ENCODE measurements around the gene NDEL1. TPM values are rescaled to one million over a fixed set of nuclear protein-coding genes. Genes with fewer than 3 reads are reported as not detected.

The NDEL1 gene
- total RNA-seq, 1 experiment from 2014 or later = 40.5 TPM

GRCh38 chr17:8447799-8448198, 12.1 kb downstream of the NDEL1 start:
- no peaks in the 10 kb centered on the region for H3K4me1 Mint-ChIP-seq (ENCODE audit: low read depth, unreplicated experiment)
- intact Hi-C loops (cut with micrococcal nuclease; ENCODE audit: unreplicated experiment) = no loop called here
- CTCF ChIA-PET = no interaction called here
- no TSS peak for BruUV-seq (replicated peaks)
- DNase-seq = no peak
- no peaks in the 10 kb centered on the region for H3K27me3 Mint-ChIP-seq (ENCODE audit: unreplicated experiment)
- no peak for TF ChIP-seq CTCF (IDR thresholded peaks at IDR 0.05; ENCODE audit: unreplicated experiment)
- H3K27ac Mint-ChIP-seq (ENCODE audit: unreplicated experiment) = no peak overlapping the region
- H3K4me3 Mint-ChIP-seq (ENCODE audit: low read depth, unreplicated experiment) = no peak overlapping the region
- H3K36me3 Mint-ChIP-seq (ENCODE audit: insufficient read depth, unreplicated experiment) = peaks cover 10% of the 10 kb centered on the region
- no peaks in the 10 kb centered on the region for H3K9me3 Mint-ChIP-seq (ENCODE audit: low read depth, unreplicated experiment)

GRCh38 chr17:8448310-8448709, 12.6 kb downstream of the NDEL1 start:
- no TSS peak for BruUV-seq (replicated peaks)
- H3K4me3 Mint-ChIP-seq (ENCODE audit: low read depth, unreplicated experiment) = no peak overlapping the region
- TF ChIP-seq CTCF (IDR thresholded peaks at IDR 0.05; ENCODE audit: unreplicated experiment) = no peak
- no peaks in the 10 kb centered on the region for H3K9me3 Mint-ChIP-seq (ENCODE audit: low read depth, unreplicated experiment)
- H3K27me3 Mint-ChIP-seq (ENCODE audit: unreplicated experiment) = no peaks in the 10 kb centered on the region
- H3K36me3 Mint-ChIP-seq (ENCODE audit: insufficient read depth, unreplicated experiment) = peaks cover 10% of the 10 kb centered on the region
- intact Hi-C loops (cut with micrococcal nuclease; ENCODE audit: unreplicated experiment) = no loop called here
- H3K27ac Mint-ChIP-seq (ENCODE audit: unreplicated experiment) = no peak overlapping the region
- no peak for DNase-seq
- no peaks in the 10 kb centered on the region for H3K4me1 Mint-ChIP-seq (ENCODE audit: low read depth, unreplicated experiment)
- CTCF ChIA-PET = no interaction called here

GRCh38 chr17:8451933-8452614, 16.4 kb downstream of the NDEL1 start:
- intact Hi-C loops (cut with micrococcal nuclease; ENCODE audit: unreplicated experiment) = no loop called here
- CTCF ChIA-PET = no interaction called here
- BruUV-seq (replicated peaks) = no TSS peak
- Mint-ChIP-seq H3K9me3 (ENCODE audit: low read depth, unreplicated experiment) (no peaks in the 10 kb centered on the region), H3K27me3 (ENCODE audit: unreplicated experiment) (no peaks in the 10 kb centered on the region), H3K27ac (ENCODE audit: unreplicated experiment) (no peak overlapping the region), H3K36me3 (ENCODE audit: insufficient read depth, unreplicated experiment) (peaks cover 24% of the 10 kb centered on the region), H3K4me1 (ENCODE audit: low read depth, unreplicated experiment) (no peaks in the 10 kb centered on the region), H3K4me3 (ENCODE audit: low read depth, unreplicated experiment) (no peak overlapping the region)
- DNase-seq = no peak
- TF ChIP-seq CTCF (IDR thresholded peaks at IDR 0.05; ENCODE audit: unreplicated experiment) = no peak

GRCh38 chr17:8453326-8453725, 17.6 kb downstream of the NDEL1 start:
- CTCF ChIA-PET = no interaction called here
- H3K27ac Mint-ChIP-seq (ENCODE audit: unreplicated experiment) = no peak overlapping the region
- H3K27me3 Mint-ChIP-seq (ENCODE audit: unreplicated experiment) = no peaks in the 10 kb centered on the region
- intact Hi-C loops (cut with micrococcal nuclease; ENCODE audit: unreplicated experiment) = no loop called here
- H3K9me3 Mint-ChIP-seq (ENCODE audit: low read depth, unreplicated experiment) = no peaks in the 10 kb centered on the region
- no peak overlapping the region for H3K4me3 Mint-ChIP-seq (ENCODE audit: low read depth, unreplicated experiment)
- no peak for TF ChIP-seq CTCF (IDR thresholded peaks at IDR 0.05; ENCODE audit: unreplicated experiment)
- DNase-seq = no peak
- peaks cover 27% of the 10 kb centered on the region for H3K36me3 Mint-ChIP-seq (ENCODE audit: insufficient read depth, unreplicated experiment)
- no peaks in the 10 kb centered on the region for H3K4me1 Mint-ChIP-seq (ENCODE audit: low read depth, unreplicated experiment)
- BruUV-seq (replicated peaks) = no TSS peak
